NCI-H69 (cell line): ENCODE data around the gene ADAMTS17.

Experiments
- DNase-seq: peaks from one replicate; lab custom pipeline; 2025; lab: John Stamatoyannopoulos, UW

ADAMTS17 gene

GRCh38 chr15:100309109-100310040 lies 32.4 kb downstream of the ADAMTS17 start:
- DNase-seq = no peak

GRCh38 chr15:100308608-100309007 lies 33.2 kb downstream of the ADAMTS17 start:
- no peak for DNase-seq

GRCh38 chr15:100308213-100308600 lies 33.6 kb downstream of the ADAMTS17 start:
- no peak for DNase-seq

- DNase-seq = no peak
Measured at GRCh38 chr15:100307241-100308212, 34.2 kb downstream of the ADAMTS17 start.

- no peak for DNase-seq
Measured at GRCh38 chr15:100306098-100306497, 35.7 kb downstream of the ADAMTS17 start.

- DNase-seq = no peak
Measured at GRCh38 chr15:100301910-100302431, 39.8 kb downstream of the ADAMTS17 start.

- no peak for DNase-seq
Measured at GRCh38 chr15:100298257-100298656, 43.5 kb downstream of the ADAMTS17 start.

- no peak for DNase-seq
Measured at GRCh38 chr15:100297812-100298211, 44.0 kb downstream of the ADAMTS17 start.

- no peak for DNase-seq
Measured at GRCh38 chr15:100295939-100296565, 45.7 kb downstream of the ADAMTS17 start.

GRCh38 chr15:100292010-100292409 lies 49.8 kb downstream of the ADAMTS17 start:
- no peak for DNase-seq

GRCh38 chr15:100291106-100291505 lies 50.7 kb downstream of the ADAMTS17 start:
- no peak for DNase-seq

GRCh38 chr15:100285641-100286295 lies 56.0 kb downstream of the ADAMTS17 start:
- no peak for DNase-seq

- DNase-seq = no peak
Measured at GRCh38 chr15:100284701-100285100, 57.1 kb downstream of the ADAMTS17 start.

GRCh38 chr15:100284191-100284590 lies 57.6 kb downstream of the ADAMTS17 start:
- no peak for DNase-seq

- DNase-seq = no peak
Measured at GRCh38 chr15:100281096-100281917, 60.5 kb downstream of the ADAMTS17 start.

GRCh38 chr15:100279849-100280248 lies 61.9 kb downstream of the ADAMTS17 start:
- no peak for DNase-seq

- no peak for DNase-seq
Measured at GRCh38 chr15:100279446-100279845, 62.3 kb downstream of the ADAMTS17 start.

- DNase-seq = no peak
Measured at GRCh38 chr15:100278596-100279380, 63.0 kb downstream of the ADAMTS17 start.

- DNase-seq = no peak
Measured at GRCh38 chr15:100277087-100277855, 64.5 kb downstream of the ADAMTS17 start.
